BLaER1 (cell line): Measurements from ENCODE around the gene LSAMP.

Source experiments
- H3K27ac ChIP-seq: shearing (Covaris generic); formaldehyde crosslinking; 2 replicates; pipeline ENCODE4 v1.8.1; 2022
- H3K27me3 ChIP-seq: shearing (Covaris generic); formaldehyde crosslinking; 2 replicates; pipeline ENCODE4 v1.8.1; 2022
- H3K36me3 ChIP-seq: shearing (Covaris generic); formaldehyde crosslinking; 2 replicates; pipeline ENCODE4 v1.8.1; 2022
- H3K4me1 ChIP-seq: shearing (Covaris generic); formaldehyde crosslinking; 2 replicates; pipeline ENCODE4 v1.8.1; 2022
- H3K4me2 ChIP-seq: shearing (Covaris generic); formaldehyde crosslinking; 2 replicates; pipeline ENCODE4 v1.8.1; 2022
- H3K4me3 ChIP-seq: shearing (Covaris generic); formaldehyde crosslinking; 2 replicates; pipeline ENCODE4 v1.8.1; 2022
- H3K9ac ChIP-seq: shearing (Covaris generic); formaldehyde crosslinking; 2 replicates; pipeline ENCODE4 v1.8.1; 2022
- H3K9me3 ChIP-seq: shearing (Covaris generic); formaldehyde crosslinking; 2 replicates; pipeline ENCODE4 v1.8.1; 2022
- H4K20me1 ChIP-seq: shearing (Covaris generic); formaldehyde crosslinking; 2 replicates; pipeline ENCODE4 v1.8.1; 2022
- Cebpa-rat ChIP-seq: shearing (Covaris generic); IDR thresholded peaks from 2 replicates; pipeline ENCODE4 v1.8.1; 2022

Gene LSAMP

GRCh38 chr3:116140100-116140689 is 305.1 kb downstream of the LSAMP start:
- H3K4me2 ChIP-seq: no peak overlapping the region
- H3K4me3 ChIP-seq: no peak overlapping the region
- H3K36me3 ChIP-seq: no peaks in the 10 kb centered on the region
- peaks cover 2% of the 10 kb centered on the region for H3K9me3 ChIP-seq
- no peaks in the 10 kb centered on the region for H3K27me3 ChIP-seq
- no peaks in the 10 kb centered on the region for H3K4me1 ChIP-seq
- H4K20me1 ChIP-seq: no peaks in the 10 kb centered on the region
- TF ChIP-seq Cebpa-rat: no peak
- no peak overlapping the region for H3K27ac ChIP-seq
- H3K9ac ChIP-seq: no peak overlapping the region

DNA sequence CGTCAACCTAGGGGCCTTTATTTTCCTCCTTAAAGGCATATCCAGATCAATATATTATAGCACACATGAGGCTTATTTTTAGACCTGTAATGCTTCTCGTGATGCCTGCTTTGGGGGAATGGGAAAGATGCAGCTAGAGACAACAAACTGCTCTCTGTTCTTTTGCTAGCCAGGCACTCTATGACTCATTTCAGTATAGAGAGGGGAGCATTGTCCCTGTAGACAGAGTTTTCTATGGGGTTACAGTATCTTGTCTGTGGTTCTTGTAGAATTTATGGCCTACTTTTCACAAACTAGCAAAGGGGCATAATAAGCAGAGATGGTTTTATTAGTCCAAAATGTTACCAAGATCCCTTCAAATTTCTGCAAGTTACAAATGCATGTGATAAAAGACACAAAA is 305.6 kb downstream of the LSAMP start:
- no peak overlapping the region for H3K27ac ChIP-seq
- H3K4me2 ChIP-seq: no peak overlapping the region
- H3K9me3 ChIP-seq: no peaks in the 10 kb centered on the region
- H3K4me1 ChIP-seq: no peaks in the 10 kb centered on the region
- no peaks in the 10 kb centered on the region for H3K36me3 ChIP-seq
- TF ChIP-seq Cebpa-rat: no peak
- no peaks in the 10 kb centered on the region for H4K20me1 ChIP-seq
- H3K9ac ChIP-seq: no peak overlapping the region
- H3K4me3 ChIP-seq: no peak overlapping the region
- no peaks in the 10 kb centered on the region for H3K27me3 ChIP-seq

DNA sequence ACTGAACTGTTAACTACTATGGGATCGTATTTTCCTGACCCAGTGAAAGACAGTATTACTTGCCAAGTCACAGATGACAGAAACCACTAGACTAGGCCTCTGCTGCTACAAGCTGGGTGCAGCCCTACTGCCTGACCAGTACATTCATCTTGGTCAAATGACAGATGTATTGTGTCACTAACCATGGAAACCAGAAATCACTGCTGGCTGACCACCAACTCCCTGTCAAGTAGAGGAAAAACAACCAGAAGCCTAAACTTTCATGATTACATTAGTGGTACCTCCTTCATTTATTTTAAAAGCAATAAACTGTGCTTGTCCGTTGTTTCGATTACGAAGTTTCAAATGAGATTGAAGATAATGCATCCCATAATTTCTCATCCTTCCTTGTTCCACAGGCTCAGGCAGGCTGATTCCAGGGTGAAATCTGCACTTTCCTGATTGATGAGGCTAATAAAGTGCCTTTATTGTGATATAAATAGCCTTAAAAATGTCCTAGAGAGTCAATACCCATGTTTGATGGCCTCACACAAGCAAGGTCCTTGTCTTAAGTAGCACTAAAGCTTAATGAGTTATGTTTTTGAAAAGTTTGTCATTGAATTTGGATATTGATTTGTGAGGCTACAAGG is 309.7 kb downstream of the LSAMP start:
- H3K4me2 ChIP-seq: no peak overlapping the region
- TF ChIP-seq Cebpa-rat: no peak
- H3K36me3 ChIP-seq: no peaks in the 10 kb centered on the region
- no peaks in the 10 kb centered on the region for H4K20me1 ChIP-seq
- no peak overlapping the region for H3K27ac ChIP-seq
- no peak overlapping the region for H3K9ac ChIP-seq
- no peaks in the 10 kb centered on the region for H3K9me3 ChIP-seq
- H3K4me3 ChIP-seq: no peak overlapping the region
- no peaks in the 10 kb centered on the region for H3K4me1 ChIP-seq
- H3K27me3 ChIP-seq: no peaks in the 10 kb centered on the region

DNA sequence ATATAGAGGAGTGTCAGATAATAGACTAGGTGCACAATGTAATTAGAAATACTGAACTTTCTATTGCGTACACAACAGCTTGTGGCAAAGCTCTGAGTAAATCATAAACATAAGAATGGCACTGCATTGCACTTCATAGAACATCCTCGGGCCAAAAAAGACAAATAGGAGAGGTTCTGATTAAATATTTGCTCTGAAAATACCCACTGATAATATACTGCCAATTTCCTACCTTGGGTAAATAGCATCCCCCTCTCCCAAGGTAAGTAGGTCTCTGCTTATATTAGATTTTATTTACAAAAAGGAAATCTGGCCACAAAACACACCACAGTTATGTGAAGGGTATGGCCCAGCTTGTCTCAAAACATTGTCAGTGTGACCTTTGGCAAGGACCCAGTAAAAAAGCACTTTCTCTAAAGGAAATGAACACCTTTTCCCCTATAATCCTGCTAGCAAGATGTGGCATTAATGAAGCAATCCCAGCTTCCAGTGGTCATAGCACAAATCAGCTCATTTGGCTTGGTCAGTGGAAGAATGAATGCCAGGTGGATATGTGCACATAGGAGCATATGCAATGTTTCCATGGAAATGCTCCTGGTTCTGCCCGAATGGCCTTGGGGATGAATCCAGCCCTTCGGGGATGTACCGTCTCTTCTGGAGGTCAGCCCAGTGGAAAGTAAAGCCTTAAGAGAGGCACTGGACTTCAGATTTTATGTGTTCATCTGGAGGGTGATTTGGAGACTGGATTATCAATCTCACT is 315.9 kb downstream of the LSAMP start:
- no peaks in the 10 kb centered on the region for H4K20me1 ChIP-seq
- H3K27me3 ChIP-seq: no peaks in the 10 kb centered on the region
- no peak overlapping the region for H3K4me3 ChIP-seq
- no peak overlapping the region for H3K4me2 ChIP-seq
- no peak overlapping the region for H3K9ac ChIP-seq
- no peak for TF ChIP-seq Cebpa-rat
- H3K9me3 ChIP-seq: no peaks in the 10 kb centered on the region
- no peak overlapping the region for H3K27ac ChIP-seq
- H3K4me1 ChIP-seq: no peaks in the 10 kb centered on the region
- H3K36me3 ChIP-seq: no peaks in the 10 kb centered on the region

- Histone ChIP-seq H3K27ac (no peak overlapping the region), H3K4me1 (no peaks in the 10 kb centered on the region), H3K36me3 (no peaks in the 10 kb centered on the region), H4K20me1 (no peaks in the 10 kb centered on the region), H3K4me3 (no peak overlapping the region), H3K4me2 (no peak overlapping the region), H3K9me3 (no peaks in the 10 kb centered on the region), H3K27me3 (no peaks in the 10 kb centered on the region), H3K9ac (no peak overlapping the region)
- no peak for TF ChIP-seq Cebpa-rat
These were observed 317.8 kb downstream of the LSAMP start for GRCh38 chr3:116127464-116127863.

DNA sequence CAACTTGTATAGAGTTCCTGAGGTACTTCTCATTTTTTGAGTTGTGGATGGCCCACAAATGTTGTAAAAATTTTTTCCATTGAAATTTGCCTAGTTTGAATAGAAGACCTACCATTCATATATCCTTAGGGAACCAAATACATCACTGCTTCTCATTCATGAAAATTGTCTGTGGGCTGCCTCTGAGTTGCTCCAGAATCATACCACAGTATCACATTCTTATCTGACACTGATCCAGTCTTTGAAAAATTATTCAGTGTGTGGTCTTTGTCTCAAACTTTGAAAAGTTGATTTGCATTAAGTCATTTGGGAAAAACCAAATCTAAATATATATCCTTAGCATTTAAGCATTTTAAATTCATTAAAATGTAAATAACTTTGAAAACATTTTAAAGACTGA is 321.1 kb downstream of the LSAMP start:
- Histone ChIP-seq H4K20me1 (no peaks in the 10 kb centered on the region), H3K9ac (no peak overlapping the region), H3K4me2 (no peak overlapping the region), H3K27me3 (no peaks in the 10 kb centered on the region), H3K27ac (no peak overlapping the region), H3K4me3 (no peak overlapping the region), H3K36me3 (no peaks in the 10 kb centered on the region), H3K4me1 (no peaks in the 10 kb centered on the region), H3K9me3 (no peaks in the 10 kb centered on the region)
- no peak for TF ChIP-seq Cebpa-rat

GRCh38 chr3:116118475-116119169 is 326.7 kb downstream of the LSAMP start:
- no peak overlapping the region for H3K4me2 ChIP-seq
- no peaks in the 10 kb centered on the region for H3K27me3 ChIP-seq
- H3K36me3 ChIP-seq: no peaks in the 10 kb centered on the region
- H3K4me3 ChIP-seq: no peak overlapping the region
- H3K27ac ChIP-seq: no peak overlapping the region
- no peaks in the 10 kb centered on the region for H3K9me3 ChIP-seq
- no peak for TF ChIP-seq Cebpa-rat
- H3K9ac ChIP-seq: no peak overlapping the region
- no peaks in the 10 kb centered on the region for H4K20me1 ChIP-seq
- H3K4me1 ChIP-seq: no peaks in the 10 kb centered on the region

DNA sequence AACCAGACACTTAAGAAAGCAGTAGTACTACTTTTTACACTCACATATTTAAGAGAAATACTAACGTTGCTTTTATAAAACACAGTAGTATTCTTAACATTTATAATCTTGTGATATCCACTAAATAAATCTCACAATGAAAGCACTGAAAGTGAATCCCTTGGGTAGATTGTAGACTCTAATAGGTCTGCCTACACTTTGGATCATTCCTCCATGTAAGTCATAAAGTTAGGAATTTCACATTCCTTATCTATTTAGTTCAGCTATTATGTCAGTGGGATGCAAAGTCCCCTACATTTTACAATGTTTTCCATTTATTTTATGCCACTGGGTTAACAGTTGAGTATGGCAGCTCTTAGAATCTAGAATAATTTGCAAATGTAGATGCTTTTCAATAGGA is 330.7 kb downstream of the LSAMP start:
- no peak overlapping the region for H3K27ac ChIP-seq
- no peaks in the 10 kb centered on the region for H3K27me3 ChIP-seq
- no peaks in the 10 kb centered on the region for H3K4me1 ChIP-seq
- no peaks in the 10 kb centered on the region for H3K9me3 ChIP-seq
- no peaks in the 10 kb centered on the region for H4K20me1 ChIP-seq
- H3K4me2 ChIP-seq: no peak overlapping the region
- H3K4me3 ChIP-seq: no peak overlapping the region
- no peak for TF ChIP-seq Cebpa-rat
- no peak overlapping the region for H3K9ac ChIP-seq
- no peaks in the 10 kb centered on the region for H3K36me3 ChIP-seq

- Histone ChIP-seq H4K20me1 (no peaks in the 10 kb centered on the region), H3K27ac (no peak overlapping the region), H3K27me3 (no peaks in the 10 kb centered on the region), H3K9me3 (no peaks in the 10 kb centered on the region), H3K4me3 (no peak overlapping the region), H3K4me1 (no peaks in the 10 kb centered on the region), H3K4me2 (no peak overlapping the region), H3K9ac (no peak overlapping the region), H3K36me3 (no peaks in the 10 kb centered on the region)
- no peak for TF ChIP-seq Cebpa-rat
These were observed 332.6 kb downstream of the LSAMP start for GRCh38 chr3:116112696-116113095.

- Histone ChIP-seq H3K4me1 (no peaks in the 10 kb centered on the region), H3K4me3 (no peak overlapping the region), H3K27ac (no peak overlapping the region), H4K20me1 (no peaks in the 10 kb centered on the region), H3K4me2 (no peak overlapping the region), H3K9me3 (no peaks in the 10 kb centered on the region), H3K9ac (no peak overlapping the region), H3K27me3 (no peaks in the 10 kb centered on the region), H3K36me3 (no peaks in the 10 kb centered on the region)
- TF ChIP-seq Cebpa-rat: no peak
These were observed 333.5 kb downstream of the LSAMP start for GRCh38 chr3:116111765-116112164.
